HG02870 (cell line): Measurements from ENCODE around the gene PRRT1B.

ENCODE experiments used
- ATAC-seq: cut with Tn5 transposase; IDR thresholded peaks from one replicate; pipeline ENCODE4 v1.9.1; 2021; ENCODE audit warnings: mild to moderate bottlenecking, moderate library complexity; ENCODE audit not compliant: unreplicated experiment

PRRT1B gene

DNA sequence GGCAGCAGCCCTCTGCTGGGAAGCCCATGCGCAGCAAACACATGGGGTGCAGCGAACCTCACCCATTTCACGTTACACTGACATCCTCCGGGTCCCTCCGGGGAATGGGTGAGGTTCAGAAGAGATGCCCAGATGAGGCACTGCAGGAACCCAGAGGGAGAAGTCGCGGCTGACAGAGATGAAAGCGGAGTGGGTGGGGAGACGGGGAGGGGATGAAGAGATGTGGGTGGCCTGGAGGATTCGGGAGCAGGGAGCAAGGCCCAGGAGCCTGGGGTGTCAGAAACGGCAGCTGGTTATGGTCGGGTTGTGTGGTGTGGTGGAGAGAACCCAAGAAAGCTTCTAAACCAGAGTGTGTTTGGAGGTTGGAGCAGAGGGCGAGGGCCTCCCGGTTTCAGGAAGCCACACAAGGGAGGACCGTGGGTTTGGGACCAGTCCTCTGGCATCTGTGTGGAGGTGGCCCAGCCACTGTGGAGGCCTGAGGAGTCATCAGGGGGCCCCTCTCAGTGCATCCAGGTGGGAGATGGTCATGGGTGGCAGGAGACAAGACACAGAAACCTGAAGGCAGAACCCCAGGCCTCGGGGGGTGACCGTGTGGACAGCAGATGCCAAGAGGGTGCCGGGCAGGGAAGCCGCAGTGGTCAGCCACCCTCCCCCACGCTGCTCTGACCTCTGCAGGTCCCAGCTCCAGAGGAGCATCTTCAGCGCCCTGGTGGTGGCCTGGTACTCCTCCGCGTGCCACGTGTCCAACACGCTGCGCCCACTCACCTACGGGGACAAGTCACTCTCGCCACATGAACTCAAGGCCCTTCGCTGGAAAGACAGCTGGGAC is 22.9 kb upstream of the PRRT1B start:
- ATAC-seq, result no peak

DNA sequence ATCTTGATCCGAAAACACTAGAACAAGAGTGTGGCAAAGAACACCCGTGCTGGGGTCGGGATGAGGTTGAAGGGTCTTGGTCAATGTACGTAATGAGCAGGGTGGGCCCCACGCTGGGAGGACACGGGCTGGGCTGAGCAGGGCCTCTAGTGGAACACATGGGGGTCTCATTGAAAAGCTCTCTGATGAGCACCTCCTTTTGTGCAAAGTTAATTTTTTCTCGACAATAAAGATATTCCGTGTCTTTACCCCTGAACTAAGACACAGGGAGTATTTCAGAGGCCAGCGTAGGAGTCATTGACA is 22.3 kb upstream of the PRRT1B start:
- no peak for ATAC-seq

DNA sequence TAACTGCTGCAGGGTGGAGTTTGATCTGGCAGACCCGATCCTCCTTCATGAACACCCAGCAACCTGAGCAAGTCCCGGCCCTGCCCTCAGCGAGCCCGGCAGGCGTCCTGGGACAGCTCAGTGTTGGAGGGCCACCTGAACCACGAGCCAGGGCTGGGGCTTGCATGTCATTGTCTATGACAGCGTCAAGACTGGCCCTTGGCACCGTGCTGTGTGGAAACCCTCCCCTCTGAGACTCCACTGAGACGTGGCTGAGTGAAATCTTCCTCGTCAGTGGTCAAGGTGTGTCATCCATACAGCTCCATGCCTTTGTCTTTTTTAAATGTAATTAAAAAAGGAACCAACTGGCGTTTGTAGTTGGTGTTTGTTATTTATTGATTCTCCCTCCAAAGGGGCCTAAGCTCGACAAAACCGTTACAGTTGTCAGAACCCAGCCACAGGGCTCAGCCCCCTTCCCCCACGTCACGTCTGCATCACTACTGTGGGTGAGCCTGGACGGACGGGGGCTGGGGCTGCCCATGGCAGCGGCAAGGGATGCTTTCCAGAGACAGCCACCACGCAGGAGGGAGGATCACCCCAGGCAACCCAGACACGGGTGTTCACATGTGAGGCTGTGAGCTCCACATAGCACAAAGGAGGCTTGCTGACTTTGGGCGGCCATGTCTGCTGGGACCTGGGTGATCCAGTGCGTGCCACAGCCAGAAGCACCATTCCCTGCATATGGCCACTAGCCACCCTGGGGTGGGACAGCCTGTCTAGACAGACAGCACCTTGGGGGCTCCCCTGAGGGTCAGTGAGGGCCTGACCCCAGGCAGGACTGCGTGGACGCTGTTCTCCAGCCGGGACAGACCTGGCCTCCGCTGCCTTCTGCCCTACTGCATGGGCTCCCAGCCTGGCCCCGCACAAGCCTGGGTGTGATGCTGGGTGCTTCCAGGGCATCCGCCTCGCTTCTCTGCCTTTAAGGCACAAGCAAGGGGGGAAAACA is 21.6 kb upstream of the PRRT1B start:
- no peak for ATAC-seq

DNA sequence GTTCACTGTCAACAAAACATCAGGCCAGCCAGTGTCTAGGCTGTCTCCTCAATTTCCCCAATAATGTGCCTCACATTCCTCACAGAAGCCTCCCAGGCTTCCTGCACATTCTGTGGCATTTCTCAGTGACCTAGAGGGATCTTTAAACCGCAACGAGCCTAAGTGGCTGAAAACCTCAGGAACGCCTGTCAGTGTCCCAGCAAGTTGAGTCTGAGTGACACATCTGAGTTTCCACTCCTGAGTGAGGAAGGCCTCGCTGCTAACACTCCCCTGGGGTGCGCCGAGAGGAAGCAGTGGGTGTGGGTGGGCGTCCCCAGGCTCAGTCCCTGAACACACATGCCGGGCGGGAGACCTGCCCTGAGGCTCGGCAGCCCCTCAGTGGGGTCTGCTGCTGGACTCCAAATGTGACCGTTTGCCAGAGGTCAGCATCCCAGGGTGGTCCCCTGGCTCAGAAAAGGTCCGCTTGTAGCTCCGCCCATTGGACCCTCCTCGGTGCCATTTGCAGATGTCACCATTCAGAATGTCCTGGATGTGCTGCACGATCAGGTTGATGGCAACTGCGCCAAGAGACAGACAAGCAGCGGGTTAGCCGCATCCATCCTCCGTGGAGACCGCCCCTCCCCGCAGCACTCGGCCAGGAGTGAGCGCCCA is 20.5 kb upstream of the PRRT1B start:
- ATAC-seq, result no peak

DNA sequence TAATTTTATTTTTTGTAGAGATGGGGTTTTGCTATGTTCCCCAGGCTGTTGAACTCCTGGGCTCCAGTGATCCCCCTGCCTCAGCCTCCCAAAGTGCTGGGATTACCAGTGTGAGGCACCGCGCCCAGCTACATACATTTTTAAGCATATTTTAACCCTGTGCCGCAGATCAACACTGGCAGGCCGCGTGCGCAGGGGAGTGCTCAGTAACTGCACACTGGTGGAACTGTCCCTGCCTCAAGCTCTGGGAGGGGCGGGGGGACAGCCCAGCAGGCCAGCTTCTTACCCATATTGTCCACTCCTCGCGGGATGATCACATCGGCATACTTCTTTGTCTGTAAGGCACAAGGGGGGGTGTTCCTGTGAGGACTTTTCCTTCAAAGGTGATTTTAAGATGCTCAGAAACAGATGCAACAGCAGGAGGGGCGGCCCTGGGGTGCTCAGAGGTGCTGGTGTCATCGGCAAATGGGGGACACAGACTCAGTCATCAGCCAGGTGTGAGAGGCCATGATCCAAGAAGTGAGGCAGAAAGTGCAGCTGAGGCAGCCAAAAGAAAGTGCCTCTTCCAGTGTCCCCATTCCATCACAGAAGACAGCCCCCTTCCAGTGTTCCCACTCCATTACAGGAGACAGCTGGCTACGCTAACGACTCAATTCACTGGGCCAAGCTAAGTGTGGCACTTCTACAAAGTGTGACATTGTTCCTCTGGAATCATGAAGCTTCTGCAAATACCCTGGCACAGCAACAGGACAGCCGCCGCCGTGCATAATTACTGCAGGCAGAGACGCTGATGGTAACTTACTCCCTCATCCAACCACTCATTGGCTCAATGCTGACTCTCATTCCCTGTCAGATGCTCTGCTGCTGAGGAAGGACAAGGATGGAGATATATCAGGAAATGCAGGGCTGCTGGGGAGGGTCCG is 19.4 kb upstream of the PRRT1B start:
- no peak for ATAC-seq

DNA sequence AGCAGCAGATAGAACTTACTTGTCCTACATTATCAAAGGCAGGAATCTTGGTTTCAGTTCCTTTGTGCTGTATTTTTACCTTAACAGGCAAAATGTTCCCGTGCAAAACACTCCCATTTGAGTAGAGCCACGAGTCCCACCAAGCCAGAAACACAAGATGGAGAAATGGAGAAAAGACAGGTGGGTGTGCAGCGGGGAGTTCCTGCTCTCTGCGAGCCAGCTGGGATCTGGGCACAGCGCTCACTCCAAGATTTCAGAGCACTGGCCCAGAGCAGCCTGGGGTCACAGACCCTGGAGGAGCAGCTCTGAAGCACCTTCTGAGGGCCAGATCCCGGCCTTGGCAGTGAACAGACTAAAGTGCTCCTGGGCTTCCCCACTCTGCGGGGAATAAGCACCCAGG is 17.1 kb upstream of the PRRT1B start:
- no peak for ATAC-seq

DNA sequence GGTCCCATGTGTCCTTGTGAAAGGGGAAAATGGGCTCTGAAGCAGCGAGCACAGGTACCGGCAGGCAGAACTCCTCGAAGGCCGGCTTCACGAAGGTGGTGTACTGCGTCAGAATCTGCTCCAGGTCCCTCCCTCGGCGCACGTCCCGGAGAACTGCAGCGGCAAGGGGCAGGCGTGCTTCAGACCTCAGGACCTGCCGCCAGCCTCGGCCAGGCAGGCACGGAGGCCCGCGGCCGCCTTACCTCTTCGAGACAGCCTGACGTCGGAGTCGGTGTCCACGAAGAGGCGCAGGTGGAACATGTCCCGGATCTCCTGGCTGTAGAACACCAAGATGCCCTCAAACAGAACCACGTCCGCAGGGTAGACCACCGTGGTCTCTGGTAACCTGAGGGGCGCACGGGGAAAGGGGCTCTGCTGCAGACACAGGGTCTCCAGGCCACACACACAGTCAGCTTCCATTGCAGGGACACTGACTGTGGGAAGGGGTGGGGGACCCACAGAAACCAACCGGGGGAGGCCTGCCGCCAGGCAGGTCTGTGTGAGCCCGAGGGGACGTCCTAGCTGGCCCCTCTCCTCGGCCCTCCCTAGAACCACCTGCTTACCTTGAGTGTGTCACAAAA is 16.3 kb upstream of the PRRT1B start:
- no peak for ATAC-seq

DNA sequence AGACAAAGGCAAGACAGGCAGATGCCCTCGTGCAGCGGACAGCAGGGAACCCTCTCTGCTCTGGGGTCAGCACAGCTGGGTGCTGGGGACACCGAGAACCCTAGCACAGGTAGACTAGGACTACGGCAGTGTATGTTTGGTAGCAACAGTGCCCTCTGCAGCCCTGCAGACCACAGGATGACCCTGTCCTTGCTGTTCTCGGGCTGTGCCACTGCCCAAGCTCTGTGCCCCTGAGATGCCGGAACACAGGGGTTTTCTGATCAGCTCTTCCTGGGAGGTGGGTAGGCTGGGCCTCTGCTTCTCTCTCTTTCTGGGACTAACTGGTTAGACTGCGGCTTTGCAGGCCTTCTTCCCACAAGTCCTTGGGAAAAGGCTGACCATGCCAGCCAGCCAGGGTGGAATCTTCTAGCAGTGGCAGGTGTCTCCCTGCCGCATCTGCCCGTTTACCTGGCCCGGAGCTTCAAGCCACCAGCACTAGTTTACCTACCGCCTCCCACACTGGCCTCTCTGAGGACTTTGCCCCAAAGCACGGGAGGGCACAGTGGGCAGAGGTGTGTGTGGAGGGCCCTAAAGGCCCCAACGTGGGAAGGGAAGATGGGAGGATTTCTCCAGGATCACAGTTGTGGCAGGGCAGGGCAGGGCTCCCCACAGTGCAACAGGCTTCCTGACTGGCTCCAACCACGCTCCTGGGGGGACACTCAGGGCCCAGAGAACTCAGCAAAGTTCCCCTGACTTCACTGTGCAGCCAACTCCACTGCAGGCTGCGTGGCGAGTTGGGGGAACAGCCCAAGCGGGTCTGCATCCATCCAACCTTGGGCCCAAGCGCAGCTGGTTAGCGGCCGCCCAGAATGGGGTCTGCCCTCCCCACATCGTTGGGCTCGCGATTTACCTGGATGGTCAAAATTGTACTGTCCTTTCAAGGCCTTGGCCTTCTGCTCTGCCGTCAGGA is 15.5 kb upstream of the PRRT1B start:
- no peak for ATAC-seq

DNA sequence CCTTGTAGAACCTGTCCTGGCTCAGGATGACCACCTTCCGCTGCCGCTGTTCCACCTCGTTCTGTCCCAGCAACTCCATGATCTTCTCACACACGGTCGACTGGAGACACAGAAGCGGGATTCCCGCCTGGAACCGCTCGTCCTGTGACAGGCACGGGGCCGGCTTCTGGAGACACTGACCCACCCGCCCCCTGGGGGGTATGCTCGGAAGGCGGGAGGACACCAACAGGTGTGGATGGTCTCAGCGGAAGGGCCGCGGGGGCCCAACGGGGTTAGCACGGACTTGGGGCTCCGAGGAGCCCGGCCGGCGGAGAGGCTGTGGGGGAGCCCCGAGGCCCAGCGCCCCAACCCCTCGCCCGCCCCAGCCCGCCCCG is 14.8 kb upstream of the PRRT1B start:
- no peak for ATAC-seq

DNA sequence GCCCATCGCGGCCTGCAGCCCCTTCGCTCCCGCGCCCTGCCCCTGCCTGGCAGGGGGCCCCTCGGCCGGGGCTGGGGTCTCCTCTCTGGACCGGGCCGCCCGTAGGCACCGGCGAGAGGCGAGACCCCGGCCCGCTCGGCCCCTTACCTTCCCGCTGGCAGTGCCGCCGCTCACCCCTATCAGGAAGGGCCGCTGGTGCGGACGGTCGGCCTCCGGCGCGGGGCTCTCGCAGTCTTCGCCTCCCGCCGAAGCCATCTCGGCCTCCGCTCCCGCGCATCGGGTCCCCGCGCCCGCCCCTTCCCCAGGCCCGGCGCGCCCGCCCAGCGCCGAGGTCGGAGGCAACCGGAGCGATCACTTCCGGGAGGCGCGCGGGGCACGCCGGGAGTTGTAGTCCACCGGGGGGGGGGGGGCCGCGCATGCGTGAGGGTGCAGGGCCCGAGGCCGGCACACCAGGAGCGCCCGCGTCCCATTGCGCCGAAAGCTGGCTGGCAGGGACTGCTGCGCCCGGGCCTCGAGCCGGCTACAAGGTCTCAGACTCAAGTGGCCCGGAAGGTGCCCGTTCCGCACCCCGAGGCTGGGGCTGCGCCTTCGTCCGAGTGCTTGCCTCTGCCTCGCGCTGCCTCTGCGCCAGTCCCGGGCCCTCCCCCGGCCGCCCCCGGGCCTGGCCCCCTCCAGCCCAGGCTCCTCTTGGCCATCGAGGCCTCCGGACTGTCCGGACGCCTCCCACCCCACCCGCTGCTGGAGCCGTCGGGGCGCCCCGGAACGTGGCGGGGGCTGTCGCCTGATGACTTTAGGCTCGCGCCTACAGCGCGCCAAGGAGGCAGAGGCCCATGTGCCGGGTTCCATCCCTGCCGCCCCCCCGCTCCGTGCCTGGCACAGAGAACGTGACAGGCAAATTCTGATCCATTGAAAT is 14.1 kb upstream of the PRRT1B start, which contains the start of gene UCK1:
Gene UCK1 (minus strand): TSS at position 344 of the 913 bp plus-strand sequence. CDS start 89 bp downstream, at position 255.
- ATAC-seq, result peak; percentile 79

DNA sequence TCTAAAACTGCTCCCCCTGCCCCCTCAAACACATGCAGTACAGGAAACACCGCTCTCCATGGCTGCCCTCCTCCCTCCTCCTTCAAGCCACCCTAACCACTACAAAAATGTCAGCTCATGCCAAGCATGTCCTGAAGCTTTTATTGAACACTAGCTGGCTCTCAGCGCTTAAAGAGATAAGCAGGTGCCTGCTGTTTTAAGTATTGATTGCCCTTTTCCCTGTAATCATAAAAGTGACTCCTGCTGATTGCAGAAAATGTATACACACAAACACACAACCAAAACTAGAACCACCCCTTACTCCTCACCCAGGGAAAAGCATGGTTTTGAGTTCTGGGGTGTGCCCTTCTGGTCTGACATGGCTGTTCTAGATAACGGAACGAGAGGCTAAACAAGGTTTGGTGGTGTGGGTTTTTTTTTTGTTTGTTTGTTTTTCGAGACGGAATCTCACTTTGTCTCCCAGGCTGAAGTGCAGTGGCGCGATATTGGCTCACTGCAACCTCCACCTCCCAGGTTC is 10.5 kb upstream of the PRRT1B start:
- no peak for ATAC-seq

DNA sequence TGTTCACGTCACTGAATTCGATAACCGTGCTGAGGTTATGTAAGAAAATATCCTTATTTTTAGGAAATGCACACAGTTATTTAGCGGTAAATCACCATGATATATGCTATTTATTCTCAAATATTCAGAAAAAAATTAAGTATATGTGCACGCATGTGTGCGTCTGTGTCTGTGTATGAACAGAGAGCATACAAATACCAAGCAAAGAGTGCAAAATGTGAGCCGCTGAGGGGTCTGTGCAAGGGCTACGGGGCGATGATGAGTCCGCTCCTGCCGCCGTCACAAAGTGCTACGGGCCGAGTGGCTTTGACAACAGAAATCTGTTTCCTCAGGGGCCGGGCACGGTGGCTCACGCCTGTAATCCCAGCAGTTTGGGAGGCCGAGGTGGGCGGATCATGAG is 7.4 kb upstream of the PRRT1B start:
- ATAC-seq, result no peak

DNA sequence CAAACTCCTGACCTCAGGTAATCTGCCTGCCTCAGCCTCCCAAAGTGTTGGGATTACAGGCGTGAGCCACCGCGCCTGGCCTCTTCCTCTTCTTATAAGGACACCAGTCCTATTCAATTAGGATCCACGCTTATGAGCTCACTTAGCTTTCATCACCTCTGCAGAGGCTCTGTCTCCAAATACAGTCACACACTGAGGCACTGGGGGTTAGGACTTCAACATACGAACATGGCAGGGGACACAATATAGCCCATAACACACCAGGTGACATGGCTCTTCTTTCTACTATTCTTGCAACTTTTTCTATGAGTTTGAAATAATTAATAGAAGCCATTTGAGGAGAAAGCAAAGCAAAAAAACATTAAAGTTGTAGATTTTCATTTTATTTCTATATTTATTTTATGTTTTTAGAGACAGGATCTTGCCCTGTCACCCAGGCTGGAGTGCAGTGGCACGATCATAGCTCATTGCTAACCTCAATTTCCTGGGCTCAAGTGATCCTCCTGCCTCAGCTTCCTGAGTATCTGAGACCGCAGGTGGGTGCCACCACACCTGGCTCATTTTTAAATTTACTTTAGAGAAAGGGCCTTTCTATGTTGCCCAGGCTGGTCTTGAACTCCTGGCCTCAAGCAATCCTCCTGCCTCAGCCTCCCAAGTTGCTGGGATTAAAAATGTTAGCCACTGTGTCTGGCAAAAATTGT is 6.0 kb upstream of the PRRT1B start:
- no peak for ATAC-seq

DNA sequence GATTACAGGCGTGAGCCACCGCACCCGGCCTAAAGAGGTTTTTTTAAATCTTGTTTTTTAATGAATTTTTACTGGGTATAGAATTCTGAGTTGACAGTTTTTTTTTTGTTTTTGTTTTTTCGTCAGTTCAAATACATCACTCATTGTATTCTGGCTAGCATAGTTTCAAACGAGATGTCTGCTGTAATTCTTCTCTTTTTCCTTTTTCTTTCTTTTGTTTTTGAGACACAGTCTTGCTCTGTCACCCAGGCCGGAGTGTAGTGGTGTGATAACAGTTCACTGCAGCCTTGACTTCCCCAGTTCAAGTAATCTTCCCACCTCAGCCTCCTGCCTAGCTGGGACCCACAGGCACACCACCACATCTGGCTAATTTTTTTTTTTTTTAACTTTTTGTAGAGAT is 2.2 kb upstream of the PRRT1B start:
- ATAC-seq, result no peak

DNA sequence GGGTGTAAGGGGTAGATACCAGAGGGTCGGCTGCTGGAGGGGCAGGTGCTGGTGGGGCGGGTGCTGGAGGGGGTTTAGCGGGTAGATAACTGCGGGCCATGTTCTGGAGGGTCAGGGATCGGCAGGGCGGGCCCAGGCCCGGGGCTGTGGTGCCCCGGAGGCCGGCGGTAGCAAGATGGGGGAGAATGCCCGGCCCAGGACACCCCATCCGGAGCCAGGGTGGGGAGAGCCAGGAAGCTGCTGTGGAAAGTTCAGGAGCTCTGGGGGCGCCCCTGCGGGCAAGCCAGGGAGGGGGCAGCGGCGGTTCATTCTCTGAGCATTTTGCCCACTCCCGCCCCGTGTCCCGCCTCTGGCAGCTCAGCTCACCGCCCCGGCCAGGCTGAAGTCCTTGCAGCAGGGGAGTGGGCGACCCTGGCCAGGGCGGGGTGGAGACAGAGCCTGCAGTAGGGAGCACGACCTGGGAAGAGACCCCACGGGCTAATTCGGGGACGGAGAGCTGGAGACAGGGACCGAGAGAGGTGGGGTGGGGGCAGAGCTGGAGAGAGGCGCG is 538 bp downstream of the PRRT1B start:
- ATAC-seq, result no peak

DNA sequence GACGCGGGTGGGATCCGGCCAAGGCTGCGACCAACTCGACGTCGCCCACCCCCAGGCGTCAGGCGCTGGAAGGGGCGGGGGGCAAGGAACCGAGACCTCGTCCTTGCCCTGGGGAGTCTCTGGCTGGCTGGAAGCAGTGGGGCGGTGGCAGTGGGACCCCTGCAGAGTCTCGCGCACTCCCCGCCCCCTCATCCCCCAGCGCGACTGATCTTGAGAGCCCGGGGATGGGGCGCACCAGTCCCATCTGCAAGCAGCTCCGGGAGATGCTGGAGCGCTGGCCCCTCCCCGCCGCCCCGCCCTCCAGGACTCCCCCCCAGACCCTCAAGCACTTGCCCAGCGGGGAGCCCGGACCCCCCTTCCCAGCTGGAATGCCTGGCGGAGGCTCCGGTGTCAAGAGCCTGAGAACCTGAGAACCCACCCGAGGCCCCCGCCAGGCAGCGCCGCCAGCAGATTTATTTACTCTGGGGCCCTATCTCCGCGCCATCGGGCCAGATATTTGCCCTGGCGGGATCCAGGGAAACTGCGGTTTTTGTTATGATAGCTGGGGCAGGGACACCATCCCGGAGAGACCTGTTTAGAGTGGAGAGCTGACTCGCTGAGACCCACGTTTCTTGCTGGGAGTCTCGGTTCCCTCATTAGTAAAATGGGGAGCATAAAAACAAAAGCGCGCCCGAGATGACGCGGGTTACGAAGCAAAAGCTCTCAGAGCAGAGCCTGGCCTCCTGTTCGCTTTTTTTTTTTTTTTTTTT is 1.2 kb downstream of the PRRT1B start:
- ATAC-seq, result no peak
